PFSK-1 (cell line): ENCODE measurements around the gene CREB3L2.

Experiments
- POLR2AphosphoS5 ChIP-seq: IDR thresholded peaks from 2 replicates; pipeline ENCODE4 v1.6.1; 2012; ENCODE audit warnings: low read depth, mild to moderate bottlenecking, control low read depth, low read length, moderate library complexity
- REST ChIP-seq, 2 experiments: IDR thresholded peaks; 2 replicates each; pipeline versions ENCODE4 v1.6.1 to v1.8.0; 2011 to 2012; ENCODE audit warnings: low read depth in 2 of 2, low read length in 2 of 2, control low read depth in 1 of 2, inconsistent platforms in 1 of 2, mild to moderate bottlenecking in 1 of 2, moderate library complexity in 1 of 2; ENCODE audit not compliant: insufficient read depth in 1 of 2
- SIN3A ChIP-seq: IDR thresholded peaks from 2 replicates; pipeline ENCODE4 v1.6.1; 2012; ENCODE audit warnings: mild to moderate bottlenecking, low read length, moderate library complexity, borderline replicate concordance; ENCODE audit not compliant: insufficient read depth
- TAF1 ChIP-seq: IDR thresholded peaks from 2 replicates; pipeline ENCODE4 v1.6.1; 2012; ENCODE audit warnings: low read length, control low read depth, borderline replicate concordance; ENCODE audit not compliant: insufficient read depth

GRCh38 chr7:137916980-137917645 lies 84.8 kb downstream of the CREB3L2 start:
- no peak for TF ChIP-seq SIN3A
- no peak for TF ChIP-seq TAF1
- TF ChIP-seq REST (IDR thresholded peaks at IDR 0.05; ENCODE audit: insufficient read depth in 1 of 2, low read depth in 2 of 2, low read length in 2 of 2): no peak
- no peak for TF ChIP-seq POLR2AphosphoS5
